H9 (cell line): ENCODE data around the gene UMAD1. TPM values are rescaled to one million over a fixed set of nuclear protein-coding genes. Genes with fewer than 3 reads are reported as not detected.

ENCODE experiments used
- DNase-seq: peaks from one replicate; pipeline ENCODE4 v3.0.0-alpha.2; 2017
- H2AFZ ChIP-seq: one replicate; pipeline ENCODE4 v1.6.1; 2013; ENCODE audit warnings: mild to moderate bottlenecking, low read length, control low read depth, moderate library complexity
- H2AK5ac ChIP-seq: 2 replicates; pipeline ENCODE4 v1.6.1; 2013; ENCODE audit warnings: low read length, control low read depth, mixed read lengths; ENCODE audit not compliant: insufficient read length
- H2BK120ac ChIP-seq: one replicate; pipeline ENCODE4 v1.6.1; 2013; ENCODE audit warnings: low read depth, mild to moderate bottlenecking, low read length, control low read depth, inconsistent platforms; ENCODE audit not compliant: poor library complexity, severe bottlenecking
- H2BK12ac ChIP-seq: 2 replicates; pipeline ENCODE4 v1.6.1; 2013; ENCODE audit warnings: low read length, control low read depth, mixed read lengths, low read depth; ENCODE audit not compliant: insufficient read length
- H2BK15ac ChIP-seq: 2 replicates; pipeline ENCODE4 v1.6.1; 2013; ENCODE audit warnings: low read depth, low read length, control low read depth
- H2BK20ac ChIP-seq: one replicate; pipeline ENCODE4 v1.6.1; 2013; ENCODE audit warnings: low read depth, mild to moderate bottlenecking, low read length, control low read depth, inconsistent platforms; ENCODE audit not compliant: poor library complexity, severe bottlenecking
- H2BK5ac ChIP-seq: 2 replicates; pipeline ENCODE4 v1.6.1; 2013; ENCODE audit warnings: low read length, control low read depth, mixed read lengths; ENCODE audit not compliant: insufficient read length
- H3K14ac ChIP-seq: 2 replicates; pipeline ENCODE4 v1.6.1; 2013; ENCODE audit warnings: low read length, control low read depth; ENCODE audit not compliant: insufficient read depth
- H3K18ac ChIP-seq: 2 replicates; pipeline ENCODE4 v1.6.1; 2013; ENCODE audit warnings: low read depth, mild to moderate bottlenecking, mixed read lengths, low read length, control low read depth; ENCODE audit not compliant: insufficient read length
- H3K23ac ChIP-seq: 2 replicates; pipeline ENCODE4 v1.6.1; 2013; ENCODE audit warnings: low read length, control low read depth, mixed read lengths, low read depth; ENCODE audit not compliant: insufficient read length
- H3K23me2 ChIP-seq: 2 replicates; pipeline ENCODE4 v1.6.1; 2013; ENCODE audit warnings: low read depth, mild to moderate bottlenecking, mixed read lengths, low read length, control low read depth; ENCODE audit not compliant: insufficient read length, poor library complexity, severe bottlenecking
- H3K27ac ChIP-seq: 2 replicates; pipeline ENCODE4 v1.5.1; 2013; ENCODE audit warnings: low read length, control low read depth, mixed read lengths, low read depth; ENCODE audit not compliant: insufficient read length
- H3K27me3 ChIP-seq: 2 replicates; pipeline ENCODE4 v1.6.1; 2013; ENCODE audit warnings: low read length, control low read depth, inconsistent platforms; ENCODE audit not compliant: insufficient read depth
- H3K4ac ChIP-seq: 2 replicates; pipeline ENCODE4 v1.6.1; 2013; ENCODE audit warnings: low read depth, mild to moderate bottlenecking, control low read depth, inconsistent platforms, low read length, moderate library complexity
- H3K4me1 ChIP-seq: 2 replicates; pipeline ENCODE4 v1.6.1; 2013; ENCODE audit warnings: low read length, control low read depth, inconsistent platforms; ENCODE audit not compliant: insufficient read depth
- H3K4me2 ChIP-seq: 2 replicates; pipeline ENCODE4 v1.6.1; 2013; ENCODE audit warnings: low read length, control low read depth, mixed read lengths; ENCODE audit not compliant: insufficient read length, insufficient read depth
- H3K56ac ChIP-seq: 2 replicates; pipeline ENCODE4 v1.6.1; 2013; ENCODE audit warnings: low read depth, mild to moderate bottlenecking, mixed read lengths, low read length, control low read depth; ENCODE audit not compliant: insufficient read length
- H3K79me1 ChIP-seq: 2 replicates; pipeline ENCODE4 v1.6.1; 2013; ENCODE audit warnings: low read depth, mild to moderate bottlenecking, moderate library complexity, low read length, control low read depth, inconsistent platforms; ENCODE audit not compliant: insufficient read depth, poor library complexity, severe bottlenecking
- H3K79me2 ChIP-seq: 2 replicates; pipeline ENCODE4 v1.6.1; 2013; ENCODE audit warnings: low read length, control low read depth, inconsistent platforms; ENCODE audit not compliant: insufficient read depth
- H3K9ac ChIP-seq: 2 replicates; pipeline ENCODE4 v1.6.1; 2013; ENCODE audit warnings: low read length, control low read depth, mixed read lengths; ENCODE audit not compliant: insufficient read length; ENCODE audit errors: extremely low read depth
- H3K9me3 ChIP-seq: one replicate; pipeline ENCODE4 v1.6.1; 2013; ENCODE audit warnings: low read depth, low read length, inconsistent platforms; ENCODE audit not compliant: control insufficient read depth
- H3T11ph ChIP-seq: one replicate; pipeline ENCODE4 v1.6.1; 2013; ENCODE audit warnings: mild to moderate bottlenecking, low read length, control low read depth, inconsistent platforms
- H4K20me1 ChIP-seq: one replicate; pipeline ENCODE4 v1.6.1; 2013; ENCODE audit not compliant: control insufficient read depth, insufficient read length, insufficient read depth
- H4K5ac ChIP-seq: 2 replicates; pipeline ENCODE4 v1.6.1; 2013; ENCODE audit warnings: low read depth, mild to moderate bottlenecking, mixed read lengths, low read length, control low read depth; ENCODE audit not compliant: insufficient read length
- H4K8ac ChIP-seq: replicated peaks from 2 replicates; pipeline ENCODE4 v1.6.1; 2013; ENCODE audit warnings: low read length, control low read depth, mixed read lengths, low read depth; ENCODE audit not compliant: insufficient read length
- H4K91ac ChIP-seq: 2 replicates; pipeline ENCODE4 v1.6.1; 2013; ENCODE audit warnings: low read depth, mild to moderate bottlenecking, moderate library complexity, mixed read lengths, low read length, control low read depth; ENCODE audit not compliant: insufficient read length
- H3K27ac Mint-ChIP-seq, 3 experiments: 2 replicates in 2 of 3; 3 replicates in 1 of 3; pipeline ENCODE4 v1.8.0; 2020 to 2021; ENCODE audit warnings: mixed read lengths in 3 of 3, mild to moderate bottlenecking in 1 of 3, moderate library complexity in 1 of 3
- H3K27me3 Mint-ChIP-seq: 2 replicates; pipeline ENCODE4 v1.8.0; 2021; ENCODE audit warnings: low read depth, mild to moderate bottlenecking, moderate library complexity, mixed read lengths
- H3K36me3 Mint-ChIP-seq, 3 experiments: 2 replicates in 2 of 3; 3 replicates in 1 of 3; pipeline ENCODE4 v1.8.0; 2020 to 2021; ENCODE audit warnings: low read depth in 3 of 3, mixed read lengths in 3 of 3; ENCODE audit not compliant: insufficient read depth in 1 of 3
- H3K4me1 Mint-ChIP-seq, 2 experiments: 2 replicates each; pipeline ENCODE4 v1.8.0; 2020; ENCODE audit warnings: mixed read lengths in 2 of 2
- H3K4me3 Mint-ChIP-seq, 2 experiments: 2 replicates in 1 of 2; 3 replicates in 1 of 2; pipeline ENCODE4 v1.8.0; 2020 to 2021; ENCODE audit warnings: mild to moderate bottlenecking in 2 of 2, mixed read lengths in 2 of 2, moderate library complexity in 1 of 2
- H3K9me3 Mint-ChIP-seq, 2 experiments: 2 replicates in 1 of 2; 3 replicates in 1 of 2; pipeline ENCODE4 v1.8.0; 2020; ENCODE audit warnings: mild to moderate bottlenecking in 2 of 2, mixed read lengths in 2 of 2, moderate library complexity in 1 of 2
- CTCF ChIP-seq: fragments of 200-600 bp; sonication (generic); conservative IDR thresholded peaks from 3 replicates; pipeline ENCODE4 v1.8.0; 2021; ENCODE audit warnings: antibody characterized with exemption, mild to moderate bottlenecking
- WGBS: extraction: QIAGEN DNeasy Blood & Tissue Kit; methylation state at CpG from one replicate; pipeline ENCODE4 v1.1.7; 2013; ENCODE audit warnings: missing lambda C conversion rate, low lambda C conversion rate, mixed read lengths; ENCODE audit not compliant: insufficient read length; ENCODE audit errors: extremely low coverage; 5-methylcytosine and 5-hydroxymethylcytosine counted together
- total RNA-seq: library from RNA; stranded (reverse); gene quantifications from 2 replicates; pipeline ENCODE4 v1.2.1, GENCODE V29; 2021

UMAD1 gene
- total RNA-seq, 1 experiment from 2014 or later: 8.9 TPM

DNA sequence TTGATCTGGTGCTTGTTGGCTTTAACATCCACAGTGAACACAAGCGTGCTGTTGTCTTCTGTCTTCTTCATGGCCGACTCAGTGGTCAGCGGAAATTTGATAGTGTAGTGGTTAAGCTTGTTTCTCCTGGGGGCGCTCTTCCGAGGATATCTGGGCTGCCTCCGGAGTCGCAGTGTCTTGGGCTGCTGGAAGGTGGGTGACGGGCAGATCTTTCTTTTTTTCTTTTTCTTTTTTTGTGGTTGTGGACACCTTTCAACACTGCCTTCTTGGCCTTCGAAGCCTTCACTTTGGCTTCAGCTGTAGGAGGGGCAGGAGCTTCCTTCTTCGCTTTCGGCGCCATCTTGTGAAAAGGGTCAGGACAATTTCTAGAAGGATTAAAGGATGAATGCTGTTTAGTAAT, 101.7 kb downstream of the UMAD1 start:
- peaks cover 10 to 24% of the 10 kb centered on the region in 2 experiments for H3K4me1 Mint-ChIP-seq
- no peaks in the 10 kb centered on the region for H3K79me2 ChIP-seq
- H3K9me3 ChIP-seq: no peaks in the 10 kb centered on the region
- H3K9ac ChIP-seq: no peak overlapping the region
- no peaks in the 10 kb centered on the region for H3K27me3 Mint-ChIP-seq
- H3K14ac ChIP-seq: no peak overlapping the region
- no peak overlapping the region for H3K18ac ChIP-seq
- no peaks in the 10 kb centered on the region for H4K20me1 ChIP-seq
- no peaks in the 10 kb centered on the region for H3K79me1 ChIP-seq
- no peak overlapping the region for H3K4ac ChIP-seq
- H3K4me2 ChIP-seq: no peak overlapping the region
- no peak overlapping the region for H2BK5ac ChIP-seq
- no peak overlapping the region for H3K4me3 Mint-ChIP-seq
- no peak overlapping the region for H4K5ac ChIP-seq
- no peak overlapping the region for H3K23ac ChIP-seq
- no peaks in the 10 kb centered on the region for H3K27me3 ChIP-seq
- H2BK120ac ChIP-seq: no peak overlapping the region
- H3K27ac ChIP-seq: no peak overlapping the region
- no peak overlapping the region for H2BK15ac ChIP-seq
- no peak overlapping the region for H4K91ac ChIP-seq
- H3K4me1 ChIP-seq: no peaks in the 10 kb centered on the region
- no peak overlapping the region for H2AFZ ChIP-seq
- no peak overlapping the region for H2BK20ac ChIP-seq
- no CpG with 5 or more reads among the region's 12 CpGs for WGBS
- H4K8ac ChIP-seq: no peak overlapping the region
- peak; percentile 48 for DNase-seq
- no peaks in the 10 kb centered on the region for H3K23me2 ChIP-seq
- H2AK5ac ChIP-seq: no peak overlapping the region
- peak overlapping the region in 1 of 3 experiments; percentile 11; a peak in 1 of 7 replicates for H3K27ac Mint-ChIP-seq
- no peak overlapping the region for H3T11ph ChIP-seq
- H3K9me3 Mint-ChIP-seq: no peaks in the 10 kb centered on the region
- H3K56ac ChIP-seq: no peak overlapping the region
- peak; percentile 37; the same call in 2 of the 3 replicates for TF ChIP-seq CTCF
- no peaks in the 10 kb centered on the region for H3K36me3 Mint-ChIP-seq
- no peak overlapping the region for H2BK12ac ChIP-seq
